ENCODE data around the gene RANBP10.

The RANBP10 gene

GRCh38 chr16:67719778-67720144, 86.6 kb downstream of the RANBP10 start:
- peak overlapping the region; percentile 84; the same call in 1 of the 2 replicates for H3K9ac ChIP-seq (ENCODE audit: low read depth, low read length)
- H3K4me1 ChIP-seq (ENCODE audit: insufficient read depth, low read length), result peaks cover 13% of the 10 kb centered on the region; the same call in 1 of the 2 replicates
- peaks cover 9% of the 10 kb centered on the region; the same call in 1 of the 2 replicates for H3K36me3 ChIP-seq (ENCODE audit: insufficient read depth, low read depth, low read length)
- no peaks in the 10 kb centered on the region for H3K9me3 ChIP-seq (ENCODE audit: insufficient read depth, low read depth, low read length)
- peak overlapping the region; percentile 90 for H3K4me3 ChIP-seq (ENCODE audit: low read length)
- H3K27me3 ChIP-seq (ENCODE audit: insufficient read depth, low read length), result no peaks in the 10 kb centered on the region
- H3K27ac ChIP-seq (ENCODE audit: low read length), result no peak overlapping the region

DNA sequence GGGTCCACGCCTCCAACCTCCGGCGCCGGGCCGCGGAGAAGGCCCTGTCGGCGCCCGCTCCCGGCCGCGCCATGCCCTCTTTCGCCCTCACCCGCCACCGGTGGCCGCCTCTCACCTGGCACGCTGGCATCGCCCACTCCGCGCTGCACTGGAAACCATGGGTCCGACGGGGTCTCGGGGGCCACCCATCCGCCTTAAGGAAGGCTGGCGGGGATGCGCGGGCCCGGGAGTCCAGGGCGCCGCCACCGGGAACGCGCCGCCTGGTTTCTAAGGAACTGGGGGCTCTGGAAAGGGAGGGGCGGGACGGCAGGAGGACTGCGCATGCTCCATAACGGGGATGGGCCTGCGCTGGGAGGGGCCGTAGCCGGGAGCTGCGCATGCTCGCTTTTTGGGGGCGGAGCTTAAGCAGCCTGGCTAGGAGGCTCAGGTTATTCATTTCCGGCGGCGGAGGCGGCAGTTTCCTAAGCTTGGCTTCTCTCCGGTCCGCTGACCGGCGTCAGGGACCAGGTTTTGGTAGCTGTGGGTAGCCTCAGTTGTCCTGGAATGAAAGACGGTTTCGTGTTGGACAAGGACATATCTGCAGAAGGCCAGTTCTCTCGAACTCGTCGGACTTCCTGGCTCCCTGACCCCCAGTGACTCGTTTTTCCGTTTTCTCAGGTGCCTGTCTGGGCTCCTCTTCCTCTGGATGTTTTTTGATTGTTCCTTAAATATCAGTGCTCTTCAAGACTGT, 87.1 kb downstream of the RANBP10 start, which contains the start of gene GFOD2:
GFOD2 (minus strand) TSS at position 269 of the 730 bp plus-strand sequence. CDS start 33,601 bp downstream, outside the sequence.
- Histone ChIP-seq H3K27me3 (ENCODE audit: insufficient read depth, low read length) (no peaks in the 10 kb centered on the region), H3K4me3 (ENCODE audit: low read length) (peak within 1 kb of the TSS; percentile 90), H3K9me3 (ENCODE audit: insufficient read depth, low read depth, low read length) (no peaks in the 10 kb centered on the region), H3K36me3 (ENCODE audit: insufficient read depth, low read depth, low read length) (peaks cover 9% of the 10 kb centered on the region; the same call in 1 of the 2 replicates), H3K9ac (ENCODE audit: low read depth, low read length) (peak within 1 kb of the TSS; percentile 84), H3K27ac (ENCODE audit: low read length) (no peak within 1 kb of the TSS), H3K4me1 (ENCODE audit: insufficient read depth, low read length) (peaks cover 13% of the 10 kb centered on the region; the same call in 1 of the 2 replicates)

- H3K9ac ChIP-seq (ENCODE audit: low read depth, low read length), result peak overlapping the region; percentile 84
- peaks cover 9% of the 10 kb centered on the region; the same call in 1 of the 2 replicates for H3K36me3 ChIP-seq (ENCODE audit: insufficient read depth, low read depth, low read length)
- H3K27ac ChIP-seq (ENCODE audit: low read length), result no peak overlapping the region
- peaks cover 15% of the 10 kb centered on the region for H3K4me1 ChIP-seq (ENCODE audit: insufficient read depth, low read length)
- H3K27me3 ChIP-seq (ENCODE audit: insufficient read depth, low read length), result no peaks in the 10 kb centered on the region
- H3K4me3 ChIP-seq (ENCODE audit: low read length), result peak overlapping the region; percentile 90
- no peaks in the 10 kb centered on the region for H3K9me3 ChIP-seq (ENCODE audit: insufficient read depth, low read depth, low read length)
Observed at GRCh38 chr16:67718668-67719047, 87.7 kb downstream of the RANBP10 start.

- Histone ChIP-seq H3K36me3 (ENCODE audit: insufficient read depth, low read depth, low read length) (peaks cover 9% of the 10 kb centered on the region; the same call in 1 of the 2 replicates), H3K27ac (ENCODE audit: low read length) (no peak overlapping the region), H3K4me3 (ENCODE audit: low read length) (no peak overlapping the region), H3K27me3 (ENCODE audit: insufficient read depth, low read length) (no peaks in the 10 kb centered on the region), H3K4me1 (ENCODE audit: insufficient read depth, low read length) (peaks cover 18% of the 10 kb centered on the region), H3K9me3 (ENCODE audit: insufficient read depth, low read depth, low read length) (no peaks in the 10 kb centered on the region), H3K9ac (ENCODE audit: low read depth, low read length) (no peak overlapping the region)
Observed at GRCh38 chr16:67716097-67716496, 90.3 kb downstream of the RANBP10 start.

GRCh38 chr16:67714522-67714921, 91.8 kb downstream of the RANBP10 start:
- no peak overlapping the region for H3K9ac ChIP-seq (ENCODE audit: low read depth, low read length)
- peaks cover 9% of the 10 kb centered on the region; the same call in 1 of the 2 replicates for H3K36me3 ChIP-seq (ENCODE audit: insufficient read depth, low read depth, low read length)
- no peaks in the 10 kb centered on the region for H3K27me3 ChIP-seq (ENCODE audit: insufficient read depth, low read length)
- H3K4me1 ChIP-seq (ENCODE audit: insufficient read depth, low read length), result peaks cover 16% of the 10 kb centered on the region
- H3K27ac ChIP-seq (ENCODE audit: low read length), result no peak overlapping the region
- no peak overlapping the region for H3K4me3 ChIP-seq (ENCODE audit: low read length)
- H3K9me3 ChIP-seq (ENCODE audit: insufficient read depth, low read depth, low read length), result no peaks in the 10 kb centered on the region

GRCh38 chr16:67713647-67714273, 92.6 kb downstream of the RANBP10 start:
- H3K9me3 ChIP-seq (ENCODE audit: insufficient read depth, low read depth, low read length), result no peaks in the 10 kb centered on the region
- H3K27me3 ChIP-seq (ENCODE audit: insufficient read depth, low read length), result no peaks in the 10 kb centered on the region
- peaks cover 9% of the 10 kb centered on the region; the same call in 1 of the 2 replicates for H3K36me3 ChIP-seq (ENCODE audit: insufficient read depth, low read depth, low read length)
- H3K27ac ChIP-seq (ENCODE audit: low read length), result no peak overlapping the region
- peaks cover 22% of the 10 kb centered on the region for H3K4me1 ChIP-seq (ENCODE audit: insufficient read depth, low read length)
- no peak overlapping the region for H3K4me3 ChIP-seq (ENCODE audit: low read length)
- H3K9ac ChIP-seq (ENCODE audit: low read depth, low read length), result no peak overlapping the region

GRCh38 chr16:67710607-67711006, 95.8 kb downstream of the RANBP10 start:
- no peaks in the 10 kb centered on the region for H3K36me3 ChIP-seq (ENCODE audit: insufficient read depth, low read depth, low read length)
- H3K4me1 ChIP-seq (ENCODE audit: insufficient read depth, low read length), result peaks cover 18% of the 10 kb centered on the region
- H3K27ac ChIP-seq (ENCODE audit: low read length), result no peak overlapping the region
- no peak overlapping the region for H3K9ac ChIP-seq (ENCODE audit: low read depth, low read length)
- no peak overlapping the region for H3K4me3 ChIP-seq (ENCODE audit: low read length)
- H3K9me3 ChIP-seq (ENCODE audit: insufficient read depth, low read depth, low read length), result no peaks in the 10 kb centered on the region
- no peaks in the 10 kb centered on the region for H3K27me3 ChIP-seq (ENCODE audit: insufficient read depth, low read length)

DNA sequence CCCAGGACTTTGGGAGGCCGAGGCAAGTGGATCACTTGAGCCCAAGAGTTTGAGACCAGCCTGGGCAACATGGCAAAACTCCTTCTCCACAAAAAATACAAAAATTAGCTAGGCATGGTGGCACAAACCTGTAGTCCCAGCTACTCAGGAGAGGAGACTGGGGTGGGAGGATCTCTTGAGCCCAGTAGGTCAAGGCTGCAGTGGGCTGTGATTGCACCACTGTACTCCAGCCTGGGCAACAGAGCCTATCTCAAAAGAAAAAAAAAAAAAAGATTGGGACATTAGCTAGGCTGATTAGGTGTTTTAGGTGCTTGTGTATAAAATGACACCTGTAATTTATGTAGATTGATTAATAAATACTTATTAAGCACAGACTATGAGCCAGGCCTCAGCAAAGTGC, 97.3 kb downstream of the RANBP10 start:
- Histone ChIP-seq H3K27me3 (ENCODE audit: insufficient read depth, low read length) (no peaks in the 10 kb centered on the region), H3K9me3 (ENCODE audit: insufficient read depth, low read depth, low read length) (no peaks in the 10 kb centered on the region), H3K4me1 (ENCODE audit: insufficient read depth, low read length) (peaks cover 18% of the 10 kb centered on the region), H3K9ac (ENCODE audit: low read depth, low read length) (no peak overlapping the region), H3K4me3 (ENCODE audit: low read length) (no peak overlapping the region), H3K36me3 (ENCODE audit: insufficient read depth, low read depth, low read length) (no peaks in the 10 kb centered on the region), H3K27ac (ENCODE audit: low read length) (no peak overlapping the region)

GRCh38 chr16:67708368-67708771, 98.0 kb downstream of the RANBP10 start:
- H3K27me3 ChIP-seq (ENCODE audit: insufficient read depth, low read length), result no peaks in the 10 kb centered on the region
- no peak overlapping the region for H3K4me3 ChIP-seq (ENCODE audit: low read length)
- H3K4me1 ChIP-seq (ENCODE audit: insufficient read depth, low read length), result peaks cover 13% of the 10 kb centered on the region
- H3K9me3 ChIP-seq (ENCODE audit: insufficient read depth, low read depth, low read length), result no peaks in the 10 kb centered on the region
- no peak overlapping the region for H3K27ac ChIP-seq (ENCODE audit: low read length)
- H3K9ac ChIP-seq (ENCODE audit: low read depth, low read length), result no peak overlapping the region
- no peaks in the 10 kb centered on the region for H3K36me3 ChIP-seq (ENCODE audit: insufficient read depth, low read depth, low read length)

GRCh38 chr16:67707790-67708189, 98.6 kb downstream of the RANBP10 start:
- Histone ChIP-seq H3K36me3 (ENCODE audit: insufficient read depth, low read depth, low read length) (no peaks in the 10 kb centered on the region), H3K9ac (ENCODE audit: low read depth, low read length) (no peak overlapping the region), H3K27ac (ENCODE audit: low read length) (no peak overlapping the region), H3K9me3 (ENCODE audit: insufficient read depth, low read depth, low read length) (no peaks in the 10 kb centered on the region), H3K4me1 (ENCODE audit: insufficient read depth, low read length) (peaks cover 13% of the 10 kb centered on the region), H3K4me3 (ENCODE audit: low read length) (no peak overlapping the region), H3K27me3 (ENCODE audit: insufficient read depth, low read length) (no peaks in the 10 kb centered on the region)

GRCh38 chr16:67707210-67707609, 99.2 kb downstream of the RANBP10 start:
- no peaks in the 10 kb centered on the region for H3K36me3 ChIP-seq (ENCODE audit: insufficient read depth, low read depth, low read length)
- H3K4me3 ChIP-seq (ENCODE audit: low read length), result no peak overlapping the region
- H3K27me3 ChIP-seq (ENCODE audit: insufficient read depth, low read length), result no peaks in the 10 kb centered on the region
- peaks cover 13% of the 10 kb centered on the region for H3K4me1 ChIP-seq (ENCODE audit: insufficient read depth, low read length)
- H3K27ac ChIP-seq (ENCODE audit: low read length), result no peak overlapping the region
- H3K9me3 ChIP-seq (ENCODE audit: insufficient read depth, low read depth, low read length), result no peaks in the 10 kb centered on the region
- no peak overlapping the region for H3K9ac ChIP-seq (ENCODE audit: low read depth, low read length)

DNA sequence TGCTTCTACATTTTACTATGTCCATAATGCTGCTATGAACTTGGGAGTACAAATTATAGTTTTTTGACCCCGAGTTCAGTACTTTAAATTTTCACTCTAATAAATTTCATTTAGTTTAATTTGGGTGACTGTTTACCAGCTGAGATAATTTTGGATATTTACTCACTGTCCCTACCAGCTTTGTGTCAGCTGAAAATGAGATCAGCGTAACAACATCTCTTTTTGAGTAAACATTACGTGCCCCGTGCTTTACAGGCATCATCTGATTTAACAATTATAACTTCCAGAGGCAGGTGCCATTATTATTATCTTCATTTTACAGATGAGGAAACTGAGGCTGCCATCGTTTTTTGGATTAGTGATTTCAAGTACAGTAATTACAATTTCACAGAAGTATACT, 102.2 kb downstream of the RANBP10 start:
- Histone ChIP-seq H3K27ac (ENCODE audit: low read length) (no peak overlapping the region), H3K36me3 (ENCODE audit: insufficient read depth, low read depth, low read length) (no peaks in the 10 kb centered on the region), H3K27me3 (ENCODE audit: insufficient read depth, low read length) (no peaks in the 10 kb centered on the region), H3K4me3 (ENCODE audit: low read length) (no peak overlapping the region), H3K9ac (ENCODE audit: low read depth, low read length) (no peak overlapping the region), H3K9me3 (ENCODE audit: insufficient read depth, low read depth, low read length) (no peaks in the 10 kb centered on the region), H3K4me1 (ENCODE audit: insufficient read depth, low read length) (peaks cover 5% of the 10 kb centered on the region)

Measured in iPS-20b (cell line).